HepG2 (cell line): ENCODE measurements around the gene MBD3. TPM values are rescaled to one million over a fixed set of nuclear protein-coding genes. Genes with fewer than 3 reads are reported as not detected.
"Not testable (repeated sequence)": the region's sequence is repeated elsewhere in the genome, so short reads cannot be mapped to it uniquely, and the experiment has no call there.

Experiments
- ATAC-seq: fragments of 200-7000 bp; cut with Tn5 transposase; 3 replicates; pipeline ENCODE4 v1.9.1; 2020; ENCODE audit warnings: mild to moderate bottlenecking, moderate library complexity
- BruUV-seq: library from RNA; stranded (reverse); fragments of 400-500 nt; replicated peaks from 2 replicates; lab custom pipeline; 2021; lab: Mats Ljungman, UMichigan
- CTCF ChIA-PET: fragments of 300-600 bp; formaldehyde crosslinking; extraction: SDS; loops from one replicate; lab custom pipeline; 2021; ENCODE audit warnings: low total read pairs, inconsistent platforms, low intra/inter-chr PET ratio; lab: Yijun Ruan, JAX
- POLR2A ChIA-PET: fragments of 350-600 bp; sonication (Branson Sonifier 250); formaldehyde crosslinking; loops from one replicate; lab custom pipeline; 2020; ENCODE audit warnings: antibody characterized with exemption, inconsistent platforms; lab: Yijun Ruan, JAX
- DNase-seq: peaks from one replicate; pipeline ENCODE4 v3.0.0-alpha.2; 2015; ENCODE audit warnings: low spot score
- FAIRE-seq: peaks from 3 replicates; lab custom pipeline; 2011; peaks lifted over from hg19 to GRCh38; lab: Jason Lieb, UNC
- H2AFZ ChIP-seq: one replicate; pipeline ENCODE4 v1.6.1; 2011; ENCODE audit warnings: low read length, inconsistent platforms
- H3K27ac ChIP-seq: fragments of 300-600 bp; 3 replicates; pipeline ENCODE4 v1.8.0; 2011; ENCODE audit warnings: mixed run types, mild to moderate bottlenecking, mixed read lengths, low read length, inconsistent platforms; ENCODE audit not compliant: insufficient read depth; ENCODE audit errors: extremely low read length
- H3K27me3 ChIP-seq, 2 experiments: fragments of 200-600 bp in 1 of 2; 2 replicates in 1 of 2; 3 replicates in 1 of 2; pipeline versions ENCODE4 v1.6.0 to v1.8.0; 2011; ENCODE audit warnings: low read length in 2 of 2, mild to moderate bottlenecking in 2 of 2, moderate library complexity in 2 of 2, inconsistent platforms in 1 of 2; ENCODE audit not compliant: insufficient read depth in 2 of 2, control insufficient read depth in 1 of 2
- H3K36me3 ChIP-seq, 2 experiments: fragments of 200-600 bp in 1 of 2; replicated peaks in 1 of 2; 2 replicates in 1 of 2; 3 replicates in 1 of 2; pipeline versions ENCODE4 v1.5.1 to v1.8.0; 2011; ENCODE audit warnings: low read length in 2 of 2, inconsistent platforms in 1 of 2; ENCODE audit not compliant: insufficient read depth in 2 of 2, control insufficient read depth in 1 of 2
- H3K4me1 ChIP-seq: 2 replicates; pipeline ENCODE4 v1.5.1; 2012; ENCODE audit warnings: low read length, inconsistent platforms; ENCODE audit not compliant: insufficient read depth
- H3K4me2 ChIP-seq: 2 replicates; pipeline ENCODE4 v1.6.0; 2011; ENCODE audit warnings: low read depth, low read length, inconsistent platforms
- H3K4me3 ChIP-seq, 3 experiments: fragments of 200-600 bp in 1 of 3; sonication (generic), shearing (Covaris generic) in 1 of 3; replicated peaks in 1 of 3; 2 replicates each; pipeline ENCODE4 v1.5.1; 2011 to 2016; ENCODE audit warnings: low read length in 3 of 3, inconsistent platforms in 2 of 3, low read depth in 2 of 3, mild to moderate bottlenecking in 2 of 3, control low read depth in 1 of 3, mixed read lengths in 1 of 3; ENCODE audit not compliant: insufficient read depth in 1 of 3
- H3K79me2 ChIP-seq: one replicate; pipeline ENCODE4 v1.6.1; 2011; ENCODE audit warnings: low read length, inconsistent platforms; ENCODE audit not compliant: insufficient read depth
- H3K9ac ChIP-seq: 2 replicates; pipeline ENCODE4 v1.6.0; 2011; ENCODE audit warnings: mild to moderate bottlenecking, low read depth, low read length, inconsistent platforms; ENCODE audit not compliant: insufficient read depth
- H3K9me3 ChIP-seq: 2 replicates; pipeline ENCODE4 v1.5.1; 2012; ENCODE audit warnings: mild to moderate bottlenecking, low read length
- H4K20me1 ChIP-seq: 2 replicates; pipeline ENCODE4 v1.6.0; 2011; ENCODE audit warnings: inconsistent platforms, mild to moderate bottlenecking, low read length, moderate library complexity; ENCODE audit not compliant: insufficient read depth
- ISL2 ChIP-seq: sonication (generic); formaldehyde crosslinking; IDR thresholded peaks from 2 replicates; pipeline ENCODE4 v1.5.0; 2020; ENCODE audit warnings: missing genetic modification reagents
- NFYB ChIP-seq: sonication (generic); formaldehyde crosslinking; IDR thresholded peaks from 2 replicates; pipeline ENCODE4 v1.4.0; 2020; ENCODE audit warnings: missing genetic modification reagents
- SNAPC2 ChIP-seq: sonication (generic); formaldehyde crosslinking; IDR thresholded peaks from 2 replicates; pipeline ENCODE4 v1.8.1; 2022; ENCODE audit warnings: mild to moderate bottlenecking, missing genetic modification reagents
- WGBS: methylation state at CpG from one replicate; pipeline ENCODE4 v1.1.6; 2017; ENCODE audit warnings: low lambda C conversion rate; 5-methylcytosine and 5-hydroxymethylcytosine counted together
- in situ Hi-C: cut with HindIII; loops from 2 replicates; pipeline ENCODE4 v1.10.0; 2017; ENCODE audit warnings: low pct_unique_long_range_greater_than_20kb; ENCODE audit not compliant: extremely low pct_ligation_motif_present
- intact Hi-C: fragments of 100-400 bp; cut with micrococcal nuclease; formaldehyde crosslinking; loops from one replicate; pipeline ENCODE4 v1.10.0; 2022; ENCODE audit not compliant: unreplicated experiment
- polyA plus RNA-seq, 8 experiments: library from polyadenylated mRNA; depleted of rRNA in 3 of 8; stranded (reverse) in 7 of 8; unstranded in 1 of 8; fragments of >200 nt; fragmentation: Illumina TruSeq in 4 of 8; extraction: Trizol in 4 of 8; gene quantifications; 2 replicates each; pipeline versions ENCODE4 v1.2.1 to v1.2.3, GENCODE V29; 2011 to 2016; ENCODE audit warnings: low read depth in 4 of 8, missing spikeins in 1 of 8, mixed read lengths in 1 of 8; ENCODE audit not compliant: insufficient read depth in 1 of 8
- total RNA-seq, 5 experiments: library from RNA; depleted of rRNA; stranded (reverse); fragments of >200 nt; fragmentation: Illumina TruSeq; extraction: Trizol; gene quantifications; 2 replicates each; pipeline ENCODE4 v1.2.3, GENCODE V29; 2016; ENCODE audit warnings: low read depth in 1 of 5
- TF ChIP-seq, protein P1 (sequence below): sonication (generic); formaldehyde crosslinking; IDR thresholded peaks from one replicate; pipeline ENCODE4 v1.5.1; 2020; ENCODE audit warnings: mild to moderate bottlenecking, missing genetic modification reagents; ENCODE audit errors: not compliant biosample characterization

Gene MBD3
- total and polyA plus RNA-seq, 2 of the 13 experiments (the other 11 are each of a cell fraction or from before 2014, with no cell fraction given) = 21.2 to 76.9 TPM

DNA sequence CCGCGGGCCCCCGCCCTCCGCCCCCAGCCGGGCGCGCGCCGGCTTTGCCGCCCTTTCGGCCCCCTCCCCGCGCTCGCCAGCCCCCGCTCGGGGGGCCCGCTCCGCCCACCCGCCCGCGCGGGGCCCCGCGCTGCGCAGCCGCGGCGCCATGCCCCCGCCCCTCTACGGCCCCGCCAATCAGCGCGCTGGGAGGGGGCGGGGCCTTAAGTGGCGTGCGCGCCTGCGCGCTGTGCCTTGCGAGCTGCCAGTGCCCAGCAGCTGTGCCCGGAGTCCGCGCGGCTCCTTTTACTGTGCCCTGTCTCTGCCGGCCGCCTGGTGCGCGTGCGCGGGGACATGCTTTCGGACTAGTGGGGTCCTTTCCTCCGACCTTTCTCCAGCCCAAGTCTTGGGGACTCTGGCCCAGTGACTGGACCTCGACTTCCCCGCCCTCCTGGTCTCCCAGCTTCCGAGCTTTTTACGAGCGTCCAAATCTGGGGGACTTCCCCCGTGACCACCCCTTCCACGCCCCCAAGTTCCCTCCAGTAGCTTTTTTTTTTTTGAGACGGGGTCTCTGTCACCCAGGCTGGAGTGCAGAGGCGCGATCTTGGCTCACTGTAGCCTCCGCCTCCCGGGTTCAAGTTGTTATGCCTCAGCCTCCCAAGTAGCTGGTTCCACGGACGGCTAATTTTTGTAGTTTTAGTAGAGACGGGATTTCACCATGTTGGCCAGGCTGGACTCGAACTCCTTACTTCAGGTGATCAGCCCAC lies at the start of gene MBD3 (continued):
- TF ChIP-seq, protein P1, sequence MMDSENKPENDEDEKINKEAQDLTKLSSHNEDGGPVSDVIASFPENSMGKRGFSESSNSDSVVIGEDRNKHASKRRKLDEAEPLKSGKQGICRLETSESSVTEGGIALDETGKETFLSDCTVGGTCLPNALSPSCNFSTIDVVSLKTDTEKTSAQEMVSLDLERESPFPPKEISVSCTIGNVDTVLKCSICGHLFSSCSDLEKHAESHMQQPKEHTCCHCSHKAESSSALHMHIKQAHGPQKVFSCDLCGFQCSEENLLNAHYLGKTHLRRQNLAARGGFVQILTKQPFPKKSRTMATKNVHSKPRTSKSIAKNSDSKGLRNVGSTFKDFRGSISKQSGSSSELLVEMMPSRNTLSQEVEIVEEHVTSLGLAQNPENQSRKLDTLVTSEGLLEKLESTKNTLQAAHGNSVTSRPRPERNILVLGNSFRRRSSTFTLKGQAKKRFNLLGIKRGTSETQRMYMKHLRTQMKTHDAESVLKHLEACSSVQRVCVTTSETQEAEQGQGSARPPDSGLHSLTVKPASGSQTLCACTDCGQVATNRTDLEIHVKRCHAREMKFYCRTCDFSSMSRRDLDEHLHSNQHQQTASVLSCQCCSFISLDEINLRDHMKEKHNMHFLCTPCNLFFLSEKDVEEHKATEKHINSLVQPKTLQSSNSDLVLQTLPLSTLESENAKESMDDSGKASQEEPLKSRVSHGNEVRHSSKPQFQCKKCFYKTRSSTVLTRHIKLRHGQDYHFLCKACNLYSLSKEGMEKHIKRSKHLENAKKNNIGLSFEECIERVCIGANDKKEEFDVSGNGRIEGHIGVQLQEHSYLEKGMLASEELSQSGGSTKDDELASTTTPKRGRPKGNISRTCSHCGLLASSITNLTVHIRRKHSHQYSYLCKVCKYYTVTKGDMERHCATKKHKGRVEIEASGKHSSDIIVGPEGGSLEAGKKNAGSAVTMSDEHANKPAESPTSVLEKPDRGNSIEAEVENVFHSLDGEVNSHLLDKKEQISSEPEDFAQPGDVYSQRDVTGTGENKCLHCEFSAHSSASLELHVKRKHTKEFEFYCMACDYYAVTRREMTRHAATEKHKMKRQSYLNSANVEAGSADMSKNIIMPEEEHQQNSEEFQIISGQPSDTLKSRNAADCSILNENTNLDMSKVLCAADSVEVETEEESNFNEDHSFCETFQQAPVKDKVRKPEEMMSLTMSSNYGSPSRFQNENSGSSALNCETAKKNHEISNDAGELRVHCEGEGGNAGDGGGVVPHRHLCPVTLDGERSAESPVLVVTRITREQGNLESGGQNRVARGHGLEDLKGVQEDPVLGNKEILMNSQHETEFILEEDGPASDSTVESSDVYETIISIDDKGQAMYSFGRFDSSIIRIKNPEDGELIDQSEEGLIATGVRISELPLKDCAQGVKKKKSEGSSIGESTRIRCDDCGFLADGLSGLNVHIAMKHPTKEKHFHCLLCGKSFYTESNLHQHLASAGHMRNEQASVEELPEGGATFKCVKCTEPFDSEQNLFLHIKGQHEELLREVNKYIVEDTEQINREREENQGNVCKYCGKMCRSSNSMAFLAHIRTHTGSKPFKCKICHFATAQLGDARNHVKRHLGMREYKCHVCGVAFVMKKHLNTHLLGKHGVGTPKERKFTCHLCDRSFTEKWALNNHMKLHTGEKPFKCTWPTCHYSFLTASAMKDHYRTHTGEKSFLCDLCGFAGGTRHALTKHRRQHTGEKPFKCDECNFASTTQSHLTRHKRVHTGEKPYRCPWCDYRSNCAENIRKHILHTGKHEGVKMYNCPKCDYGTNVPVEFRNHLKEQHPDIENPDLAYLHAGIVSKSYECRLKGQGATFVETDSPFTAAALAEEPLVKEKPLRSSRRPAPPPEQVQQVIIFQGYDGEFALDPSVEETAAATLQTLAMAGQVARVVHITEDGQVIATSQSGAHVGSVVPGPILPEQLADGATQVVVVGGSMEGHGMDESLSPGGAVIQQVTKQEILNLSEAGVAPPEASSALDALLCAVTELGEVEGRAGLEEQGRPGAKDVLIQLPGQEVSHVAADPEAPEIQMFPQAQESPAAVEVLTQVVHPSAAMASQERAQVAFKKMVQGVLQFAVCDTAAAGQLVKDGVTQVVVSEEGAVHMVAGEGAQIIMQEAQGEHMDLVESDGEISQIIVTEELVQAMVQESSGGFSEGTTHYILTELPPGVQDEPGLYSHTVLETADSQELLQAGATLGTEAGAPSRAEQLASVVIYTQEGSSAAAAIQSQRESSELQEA (CRISPR knock-in tag) = peak; percentile 70
- 0 out of 2 replicates have a peak, but pooled peaks have one; percentile 16 for TF ChIP-seq ISL2 (CRISPR knock-in tag)
- TF ChIP-seq SNAPC2 (CRISPR knock-in tag) = peak; percentile 38; the same call in 1 of the 2 replicates
- TF ChIP-seq NFYB = peak; percentile 66

DNA sequence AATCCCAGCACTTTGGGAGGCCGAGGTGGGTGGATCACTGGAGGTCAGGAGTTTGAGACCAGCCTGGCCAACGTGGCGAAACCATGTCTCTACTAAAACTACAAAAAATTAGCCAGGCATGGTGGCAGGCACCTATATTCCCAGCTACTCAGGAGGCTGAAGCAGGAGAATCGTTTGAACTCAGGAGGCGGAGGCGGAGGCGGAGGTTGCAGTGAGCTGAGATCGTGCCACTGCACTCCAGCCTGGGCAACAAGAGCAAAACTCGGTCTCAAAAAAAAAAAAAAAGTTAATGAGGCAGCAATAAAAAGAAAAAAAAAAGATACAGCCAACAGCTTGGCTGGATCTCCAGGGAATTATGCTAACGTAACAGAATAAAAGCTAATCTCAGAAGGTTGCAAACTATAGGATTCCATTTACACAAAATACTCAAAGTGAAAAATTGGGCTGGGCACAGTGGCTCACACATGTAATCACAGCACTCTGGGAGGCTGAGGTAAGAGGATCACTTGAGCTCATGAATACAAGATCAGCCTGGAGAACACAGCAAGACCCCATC lies 48.3 kb upstream of the MBD3 start:
- H3K4me1 ChIP-seq, H3K9ac ChIP-seq, intact Hi-C loops, DNase-seq, H3K27ac ChIP-seq, ATAC-seq, H2AFZ ChIP-seq, CTCF ChIA-PET, H4K20me1 ChIP-seq, H3K9me3 ChIP-seq, H3K4me3 ChIP-seq, in situ Hi-C loops, FAIRE-seq, BruUV-seq, H3K27me3 ChIP-seq, POLR2A ChIA-PET, H3K4me2 ChIP-seq: not testable (repeated sequence)
- 97% methylated on average over 10 of the region's 10 CpGs for WGBS
- peaks cover 16% of the 10 kb centered on the region for H3K79me2 ChIP-seq
- H3K36me3 ChIP-seq = peaks cover 4 to 46% of the 10 kb centered on the region in 2 experiments; a peak in 4 of 5 replicates
